ENCODE measurements around the gene SORCS1. TPM values are rescaled to one million over a fixed set of nuclear protein-coding genes. Genes with fewer than 3 reads are reported as not detected.

Gene SORCS1
- total RNA-seq, 1 donor from 2014 or later = not detected

- DNase-seq (ENCODE audit: low read depth) (no peak), FAIRE-seq (no peak)
- no peak overlapping the region for H3K4me3 ChIP-seq (ENCODE audit: low read depth, low read length)
- TF ChIP-seq CTCF (IDR thresholded peaks at IDR 0.05; ENCODE audit: insufficient read depth, low read length, severe bottlenecking) = no peak
- H3K36me3 ChIP-seq (ENCODE audit: control insufficient read depth, insufficient read depth, low read length) = no peaks in the 10 kb centered on the region
- H3K27me3 ChIP-seq (ENCODE audit: control insufficient read depth, insufficient read depth, low read length) = no peaks in the 10 kb centered on the region
These were observed 166.8 kb downstream of the SORCS1 start for GRCh38 chr10:106997721-106998120.

GRCh38 chr10:106996510-106996909, 168.0 kb downstream of the SORCS1 start:
- DNase-seq (ENCODE audit: low read depth) (no peak), FAIRE-seq (no peak)
- no peak for TF ChIP-seq CTCF (IDR thresholded peaks at IDR 0.05; ENCODE audit: insufficient read depth, low read length, severe bottlenecking)
- Histone ChIP-seq H3K4me3 (ENCODE audit: low read depth, low read length) (no peak overlapping the region), H3K27me3 (ENCODE audit: control insufficient read depth, insufficient read depth, low read length) (no peaks in the 10 kb centered on the region), H3K36me3 (ENCODE audit: control insufficient read depth, insufficient read depth, low read length) (no peaks in the 10 kb centered on the region)

GRCh38 chr10:106992055-106992454, 172.5 kb downstream of the SORCS1 start:
- H3K4me3 ChIP-seq (ENCODE audit: low read depth, low read length) = no peak overlapping the region
- no peaks in the 10 kb centered on the region for H3K27me3 ChIP-seq (ENCODE audit: control insufficient read depth, insufficient read depth, low read length)
- H3K36me3 ChIP-seq (ENCODE audit: control insufficient read depth, insufficient read depth, low read length) = no peaks in the 10 kb centered on the region
- FAIRE-seq (no peak), DNase-seq (ENCODE audit: low read depth) (no peak)
- TF ChIP-seq CTCF (IDR thresholded peaks at IDR 0.05; ENCODE audit: insufficient read depth, low read length, severe bottlenecking) = no peak

- FAIRE-seq = no peak
- no peak for TF ChIP-seq CTCF (IDR thresholded peaks at IDR 0.05; ENCODE audit: insufficient read depth, low read length, severe bottlenecking)
These were observed 173.4 kb downstream of the SORCS1 start for GRCh38 chr10:106991091-106991490.

GRCh38 chr10:106987362-106987761, 177.1 kb downstream of the SORCS1 start:
- TF ChIP-seq CTCF (IDR thresholded peaks at IDR 0.05; ENCODE audit: insufficient read depth, low read length, severe bottlenecking) = no peak
- FAIRE-seq (no peak), DNase-seq (ENCODE audit: low read depth) (no peak)
- Histone ChIP-seq H3K27me3 (ENCODE audit: control insufficient read depth, insufficient read depth, low read length) (no peaks in the 10 kb centered on the region), H3K36me3 (ENCODE audit: control insufficient read depth, insufficient read depth, low read length) (no peaks in the 10 kb centered on the region), H3K4me3 (ENCODE audit: low read depth, low read length) (no peak overlapping the region)

More at GRCh38 chr10:106991091-106991490, 173.4 kb downstream of the SORCS1 start:
- Histone ChIP-seq H3K27me3 (ENCODE audit: control insufficient read depth, insufficient read depth, low read length) (no peaks in the 10 kb centered on the region), H3K4me3 (ENCODE audit: low read depth, low read length) (no peak overlapping the region), H3K36me3 (ENCODE audit: control insufficient read depth, insufficient read depth, low read length) (no peaks in the 10 kb centered on the region)
- DNase-seq (ENCODE audit: low read depth) = no peak

GRCh38 chr10:106982268-106982667, 182.2 kb downstream of the SORCS1 start:
- FAIRE-seq (no peak), DNase-seq (ENCODE audit: low read depth) (no peak)
- no peak overlapping the region for H3K4me3 ChIP-seq (ENCODE audit: low read depth, low read length)
- H3K36me3 ChIP-seq (ENCODE audit: control insufficient read depth, insufficient read depth, low read length) = no peaks in the 10 kb centered on the region
- no peaks in the 10 kb centered on the region for H3K27me3 ChIP-seq (ENCODE audit: control insufficient read depth, insufficient read depth, low read length)
- TF ChIP-seq CTCF (IDR thresholded peaks at IDR 0.05; ENCODE audit: insufficient read depth, low read length, severe bottlenecking) = no peak
